RWPE1 (cell line): ENCODE data around the gene IFT57.

Source experiments
- CTCF ChIA-PET: fragments of 350-600 bp; sonication (Branson Sonifier 250); formaldehyde crosslinking; extraction: SDS; loops from one replicate; lab custom pipeline; 2021; lab: Yijun Ruan, JAX
- POLR2A ChIA-PET: fragments of 400-600 bp; formaldehyde crosslinking; extraction: SDS; loops from one replicate; lab custom pipeline; 2020; ENCODE audit warnings: antibody characterized with exemption; ENCODE audit not compliant: low non-redundant PET; lab: Yijun Ruan, JAX
- DNase-seq: peaks from one replicate; pipeline ENCODE4 v3.0.0; 2012; ENCODE audit warnings: low spot score
- H3K27ac ChIP-seq: fragments of 450-650 bp; 2 replicates; pipeline ENCODE4 v1.5.1; 2017
- TF ChIP-seq, protein P1 (sequence below): fragments of 450-650 bp; conservative IDR thresholded peaks from 2 replicates; pipeline ENCODE4 v1.5.1; 2017; ENCODE audit warnings: low read depth, mild to moderate bottlenecking

IFT57 gene

DNA sequence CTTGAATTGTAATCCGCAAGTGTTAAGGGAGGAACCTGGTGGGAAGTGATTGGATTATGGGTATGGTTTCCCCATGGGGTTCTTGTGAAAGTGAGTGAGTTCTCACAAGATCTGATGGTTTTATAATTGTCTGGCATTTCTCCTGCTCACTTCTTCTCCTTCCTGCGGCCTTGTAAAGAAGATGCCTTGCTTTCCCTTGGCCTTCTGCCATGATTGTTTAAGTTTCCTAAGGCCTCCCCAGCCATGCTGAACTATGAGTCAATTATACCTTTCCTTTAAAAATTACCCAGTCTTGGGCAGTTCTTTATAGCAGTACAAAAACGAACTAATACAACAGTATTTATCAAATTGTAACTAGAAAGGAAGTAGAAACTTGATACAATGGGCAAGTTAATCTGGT, 31.9 kb downstream of the IFT57 start:
- no peak for DNase-seq
- CTCF ChIA-PET: no interaction called here
- no peak overlapping the region for H3K27ac ChIP-seq
- TF ChIP-seq, protein P1, sequence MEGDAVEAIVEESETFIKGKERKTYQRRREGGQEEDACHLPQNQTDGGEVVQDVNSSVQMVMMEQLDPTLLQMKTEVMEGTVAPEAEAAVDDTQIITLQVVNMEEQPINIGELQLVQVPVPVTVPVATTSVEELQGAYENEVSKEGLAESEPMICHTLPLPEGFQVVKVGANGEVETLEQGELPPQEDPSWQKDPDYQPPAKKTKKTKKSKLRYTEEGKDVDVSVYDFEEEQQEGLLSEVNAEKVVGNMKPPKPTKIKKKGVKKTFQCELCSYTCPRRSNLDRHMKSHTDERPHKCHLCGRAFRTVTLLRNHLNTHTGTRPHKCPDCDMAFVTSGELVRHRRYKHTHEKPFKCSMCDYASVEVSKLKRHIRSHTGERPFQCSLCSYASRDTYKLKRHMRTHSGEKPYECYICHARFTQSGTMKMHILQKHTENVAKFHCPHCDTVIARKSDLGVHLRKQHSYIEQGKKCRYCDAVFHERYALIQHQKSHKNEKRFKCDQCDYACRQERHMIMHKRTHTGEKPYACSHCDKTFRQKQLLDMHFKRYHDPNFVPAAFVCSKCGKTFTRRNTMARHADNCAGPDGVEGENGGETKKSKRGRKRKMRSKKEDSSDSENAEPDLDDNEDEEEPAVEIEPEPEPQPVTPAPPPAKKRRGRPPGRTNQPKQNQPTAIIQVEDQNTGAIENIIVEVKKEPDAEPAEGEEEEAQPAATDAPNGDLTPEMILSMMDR: no peak
- POLR2A ChIA-PET: no interaction called here

DNA sequence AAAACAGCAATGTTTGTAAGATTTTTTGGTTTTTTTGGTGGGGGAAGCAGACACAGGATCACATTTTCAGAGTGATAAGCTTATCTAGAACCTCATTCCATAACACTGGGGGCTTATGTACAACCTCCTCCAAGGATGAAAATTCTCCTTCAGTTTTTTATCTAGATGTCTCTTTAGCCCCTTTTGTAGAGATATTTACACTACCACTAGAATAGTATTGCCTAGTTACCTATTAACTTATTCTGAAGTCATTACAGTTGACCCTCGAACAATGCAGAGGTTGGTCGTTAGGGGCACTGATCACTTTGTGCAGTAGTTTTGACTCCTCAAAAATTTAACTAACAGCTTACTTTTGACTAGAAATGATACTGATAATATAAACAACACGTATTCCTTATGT, 32.8 kb downstream of the IFT57 start:
- DNase-seq: no peak
- no peak overlapping the region for H3K27ac ChIP-seq
- POLR2A ChIA-PET: no interaction called here
- CTCF ChIA-PET: interaction anchor here (0.5 to 0.6 kb wide), 3 partner anchors 18 to 214 kb away, joined by 3 to 4 read pairs (median 3); no protein-coding TSS in a partner anchor
- TF ChIP-seq, protein P1: no peak

DNA sequence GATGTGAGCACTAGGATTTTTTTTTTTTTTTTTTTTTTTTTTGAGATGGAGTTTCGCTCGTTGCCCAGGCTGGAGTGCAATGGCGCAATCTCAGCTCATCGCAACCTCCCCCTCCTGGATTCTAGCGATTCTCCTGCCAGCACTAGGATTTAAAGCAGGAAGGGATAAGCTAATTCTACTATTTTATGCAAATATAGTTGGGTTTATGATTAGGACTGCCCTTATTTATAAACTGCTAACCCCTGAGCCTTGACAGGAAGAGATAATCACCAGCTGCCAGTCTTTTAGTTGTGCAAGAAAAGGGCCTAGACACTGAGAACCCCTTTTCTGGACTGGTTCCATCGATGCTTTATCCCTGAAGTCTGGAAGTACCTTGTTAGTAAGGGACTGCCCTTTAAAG, 36.7 kb downstream of the IFT57 start:
- TF ChIP-seq, protein P1: no peak
- DNase-seq: no peak
- H3K27ac ChIP-seq: no peak overlapping the region
- POLR2A ChIA-PET: no interaction called here
- CTCF ChIA-PET: interaction anchor here (0.6 kb wide), 1 partner anchor 23 kb away, joined by 3 read pairs; no protein-coding TSS in a partner anchor

DNA sequence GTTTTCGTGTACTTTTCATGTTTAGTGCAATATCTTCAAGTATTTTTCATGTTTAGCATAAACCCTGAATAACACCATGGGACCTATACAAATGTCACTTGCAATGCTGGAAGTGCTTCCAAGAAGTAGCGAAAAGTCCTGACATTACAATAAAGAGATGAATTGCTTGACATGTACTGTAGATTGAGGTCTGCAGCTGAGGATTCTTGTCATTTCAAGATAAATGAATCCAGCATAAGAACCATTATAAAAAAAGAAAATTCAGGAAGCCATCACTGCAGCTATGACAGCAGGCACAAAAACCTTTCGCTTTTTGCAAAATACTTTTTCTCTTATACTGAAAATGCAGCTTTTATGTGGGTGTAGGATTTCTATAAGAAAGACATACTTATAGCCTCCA, 37.4 kb downstream of the IFT57 start:
- ChIA-PET POLR2A (no interaction called here), CTCF (interaction anchor here (0.6 kb wide), 1 partner anchor 22 kb away, joined by 3 read pairs; no protein-coding TSS in a partner anchor)
- H3K27ac ChIP-seq: no peak overlapping the region
- no peak for DNase-seq
- TF ChIP-seq, protein P1: no peak

DNA sequence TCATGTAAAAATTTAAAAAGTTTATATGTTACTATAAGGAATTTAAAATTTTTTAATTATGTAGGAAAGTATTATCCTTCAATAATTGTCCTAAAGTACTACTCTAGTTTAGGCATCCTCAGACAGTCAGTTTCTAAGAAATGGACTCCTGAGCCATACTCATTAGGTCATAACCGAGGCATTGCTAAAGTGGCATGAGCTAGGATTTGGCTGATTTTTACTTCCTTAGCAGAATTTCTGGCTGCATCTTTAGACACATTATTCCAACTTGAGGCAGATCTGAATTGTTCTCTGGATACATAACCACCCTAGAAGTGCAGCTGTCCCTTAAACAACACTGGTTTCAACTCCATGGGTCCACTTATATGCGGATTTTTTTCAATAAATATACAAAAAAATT, 38.3 kb downstream of the IFT57 start:
- TF ChIP-seq, protein P1: no peak
- no peak overlapping the region for H3K27ac ChIP-seq
- DNase-seq: no peak
- ChIA-PET POLR2A (no interaction called here), CTCF (interaction anchor here (0.6 to 0.7 kb wide), 2 partner anchors 62 to 482 kb away, joined by 3 to 5 read pairs; no protein-coding TSS in a partner anchor)

DNA sequence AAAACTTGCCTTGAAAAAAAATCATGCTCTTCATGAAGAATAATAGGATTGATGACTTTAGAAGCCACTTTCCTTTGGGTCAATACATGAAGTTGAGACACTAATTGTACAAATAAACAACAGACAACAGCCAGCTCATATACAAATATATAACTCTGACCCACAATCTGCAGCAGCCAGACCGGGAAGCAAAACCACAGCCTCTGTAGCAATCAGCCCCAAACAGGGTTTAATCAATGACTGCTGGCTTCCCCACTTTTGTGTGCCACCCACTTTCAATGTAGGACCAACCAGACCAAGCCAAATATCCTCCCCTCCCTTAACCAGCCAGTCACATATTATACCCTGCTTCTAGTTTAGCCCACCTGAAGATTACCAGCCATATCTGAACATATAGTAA, 39.0 kb downstream of the IFT57 start:
- TF ChIP-seq, protein P1: no peak
- ChIA-PET CTCF (no interaction called here), POLR2A (no interaction called here)
- H3K27ac ChIP-seq: no peak overlapping the region
- DNase-seq: no peak
